ENCODE results near the gene GIMAP8.
"Not testable (repeated sequence)": the region's sequence is repeated elsewhere in the genome, so short reads cannot be mapped to it uniquely, and the experiment has no call there.

The GIMAP8 gene

DNA sequence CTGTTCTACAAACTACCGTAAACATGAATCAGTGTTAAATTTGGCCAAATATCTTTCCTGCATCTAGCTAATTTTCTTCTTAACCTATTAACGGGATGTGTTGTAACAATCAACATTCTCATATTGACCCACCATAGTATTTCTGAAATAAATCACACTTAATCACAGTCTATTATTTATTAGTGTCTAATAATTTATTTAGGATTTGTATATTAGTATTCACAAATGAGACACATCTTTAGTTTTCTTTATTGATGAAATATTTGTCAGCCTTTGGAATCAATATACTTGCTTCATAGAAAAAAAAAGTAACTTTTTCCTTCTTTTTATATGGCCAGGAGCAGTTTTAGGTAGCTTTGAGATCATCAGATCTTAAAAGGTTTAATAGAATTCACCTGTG, 68.9 kb downstream of the GIMAP8 start:
- H3K27ac ChIP-seq = no peak overlapping the region
- TF ChIP-seq CTCF (IDR thresholded peaks at IDR 0.05) (no peak), ZFX (IDR thresholded peaks at IDR 0.05; ENCODE audit: borderline replicate concordance) (no peak)

DNA sequence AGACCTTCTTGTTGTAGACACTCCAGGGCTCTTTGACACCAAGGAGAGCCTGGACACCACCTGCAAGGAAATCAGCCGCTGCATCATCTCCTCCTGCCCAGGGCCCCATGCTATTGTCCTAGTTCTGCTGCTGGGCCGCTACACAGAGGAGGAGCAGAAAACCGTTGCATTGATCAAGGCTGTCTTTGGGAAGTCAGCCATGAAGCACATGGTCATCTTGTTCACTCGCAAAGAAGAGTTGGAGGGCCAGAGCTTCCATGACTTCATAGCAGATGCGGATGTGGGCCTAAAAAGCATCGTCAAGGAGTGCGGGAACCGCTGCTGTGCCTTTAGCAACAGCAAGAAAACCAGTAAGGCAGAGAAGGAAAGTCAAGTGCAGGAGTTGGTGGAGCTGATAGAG, 69.7 kb downstream of the GIMAP8 start:
- H3K27ac ChIP-seq = no peak overlapping the region
- TF ChIP-seq CTCF (IDR thresholded peaks at IDR 0.05) (no peak), ZFX (IDR thresholded peaks at IDR 0.05; ENCODE audit: borderline replicate concordance) (no peak)

DNA sequence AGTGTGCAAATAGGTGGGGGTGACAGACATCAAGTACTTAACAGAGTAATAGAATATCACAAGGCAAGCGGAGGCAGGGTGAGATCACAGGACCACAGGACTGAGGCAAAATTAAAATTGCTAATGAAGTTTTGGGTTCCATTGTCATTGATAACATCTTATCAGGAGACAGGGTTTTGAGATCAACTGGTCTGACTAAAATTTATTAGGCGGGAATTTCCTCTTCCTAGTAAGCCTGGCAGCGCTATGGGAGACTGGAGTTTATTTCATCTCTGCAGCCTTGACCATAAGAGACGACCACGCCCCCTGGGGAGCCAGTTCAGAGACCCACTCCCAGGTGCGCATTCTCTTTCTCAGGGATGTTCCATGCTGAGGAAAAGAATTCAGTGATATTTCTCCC, 72.5 kb downstream of the GIMAP8 start:
- not testable (repeated sequence) for H3K27ac ChIP-seq

DNA sequence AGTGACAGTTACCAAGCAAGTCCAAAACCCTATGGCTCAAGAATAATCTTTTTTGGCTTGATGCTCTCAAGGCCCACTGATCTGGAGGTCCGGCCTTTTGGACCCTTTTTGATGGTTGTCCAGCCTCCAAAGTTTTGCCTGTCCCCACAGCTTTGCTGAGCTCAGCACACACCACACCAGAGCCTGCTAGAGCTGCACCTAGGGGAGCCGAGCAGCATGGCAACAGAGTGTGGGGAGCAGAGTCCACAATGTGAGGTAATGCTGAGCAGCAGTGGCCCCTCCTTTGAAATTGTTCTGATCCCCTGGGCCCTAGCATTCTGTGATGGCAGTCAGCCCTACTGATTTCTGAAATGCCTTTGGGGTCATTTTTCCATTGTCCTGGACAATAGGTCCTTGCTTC, 73.6 kb downstream of the GIMAP8 start:
- no peak overlapping the region for H3K27ac ChIP-seq
- TF ChIP-seq CTCF (IDR thresholded peaks at IDR 0.05) (no peak), ZFX (IDR thresholded peaks at IDR 0.05; ENCODE audit: borderline replicate concordance) (no peak)

All from 22Rv1 (cell line).